OCI-M2 (cell line): ENCODE results near the gene ACER2.

ENCODE experiments used
- DNase-seq: peaks from one replicate; lab custom pipeline; 2025; ENCODE audit not compliant: unreplicated experiment; lab: John Stamatoyannopoulos, UW

ACER2 gene

GRCh38 chr9:19451240-19452087, 42.7 kb downstream of the ACER2 start:
- no peak for DNase-seq

- no peak for DNase-seq
Measured at GRCh38 chr9:19456426-19456825, 47.6 kb downstream of the ACER2 start.

- DNase-seq: peak; percentile 62
Measured at GRCh38 chr9:19456996-19457692, 48.3 kb downstream of the ACER2 start.

GRCh38 chr9:19457693-19458009, 48.8 kb downstream of the ACER2 start:
- DNase-seq: no peak

GRCh38 chr9:19460243-19460642, 51.4 kb downstream of the ACER2 start:
- DNase-seq: no peak

- DNase-seq: no peak
Measured at GRCh38 chr9:19461135-19461534, 52.3 kb downstream of the ACER2 start.

- DNase-seq: no peak
Measured at GRCh38 chr9:19464061-19464763, 55.4 kb downstream of the ACER2 start.

- no peak for DNase-seq
Measured at GRCh38 chr9:19464764-19465585, 56.2 kb downstream of the ACER2 start.

- DNase-seq: no peak
Measured at GRCh38 chr9:19465586-19466279, 56.9 kb downstream of the ACER2 start.

- DNase-seq: no peak
Measured at GRCh38 chr9:19466280-19466639, 57.5 kb downstream of the ACER2 start.

GRCh38 chr9:19469271-19469670, 60.5 kb downstream of the ACER2 start:
- DNase-seq: no peak

- no peak for DNase-seq
Measured at GRCh38 chr9:19470567-19470966, 61.8 kb downstream of the ACER2 start.

GRCh38 chr9:19470981-19471650, 62.3 kb downstream of the ACER2 start:
- no peak for DNase-seq

- DNase-seq: peak; percentile 3
Measured at GRCh38 chr9:19471737-19472648, 63.2 kb downstream of the ACER2 start.

- DNase-seq: no peak
Measured at GRCh38 chr9:19473605-19474004, 64.8 kb downstream of the ACER2 start.

- DNase-seq: no peak
Measured at GRCh38 chr9:19479874-19480273, 71.1 kb downstream of the ACER2 start.

- DNase-seq: no peak
Measured at GRCh38 chr9:19480345-19480744, 71.5 kb downstream of the ACER2 start.

- DNase-seq: no peak
Measured at GRCh38 chr9:19481121-19481870, 72.5 kb downstream of the ACER2 start.
